HG02798 (cell line): ENCODE results near the gene IGF2R.

Experiments used
- ATAC-seq: cut with Tn5 transposase; IDR thresholded peaks from one replicate; pipeline ENCODE4 v1.9.1; 2021; ENCODE audit warnings: mild to moderate bottlenecking; ENCODE audit not compliant: unreplicated experiment, poor library complexity

IGF2R gene

DNA sequence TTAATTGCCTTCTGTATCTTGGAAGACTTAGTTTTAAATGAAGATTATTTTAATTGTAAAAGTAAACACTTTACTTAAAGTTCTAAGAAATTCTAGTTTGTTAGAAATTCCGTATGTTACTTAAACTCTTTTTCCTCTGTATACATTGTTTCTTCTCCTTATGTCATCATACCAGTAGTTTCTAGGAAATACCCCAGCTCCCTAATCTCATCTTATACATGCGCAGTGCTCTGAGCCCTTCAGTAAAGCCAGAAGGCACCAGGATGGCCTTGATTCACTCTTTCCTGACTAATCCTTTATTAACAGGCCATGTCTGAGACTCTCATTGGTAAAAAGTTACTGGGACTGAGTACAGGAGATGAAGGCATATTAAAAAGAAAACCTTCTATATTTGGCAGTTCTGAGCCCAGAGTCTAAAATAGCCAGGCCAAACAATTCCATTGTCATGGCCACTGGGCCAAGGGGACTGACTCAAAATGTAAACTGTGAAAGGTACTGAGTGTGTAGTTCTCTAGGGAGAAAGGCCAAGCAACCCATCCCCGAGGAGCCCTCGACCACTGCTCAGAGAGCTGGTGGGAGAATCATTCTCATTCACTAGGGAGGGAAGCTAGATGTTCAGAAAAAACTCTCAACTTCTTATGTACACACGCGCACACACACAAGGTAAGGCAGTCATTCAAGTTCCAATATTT, 177.7 kb downstream of the IGF2R start:
- ATAC-seq, result no peak

DNA sequence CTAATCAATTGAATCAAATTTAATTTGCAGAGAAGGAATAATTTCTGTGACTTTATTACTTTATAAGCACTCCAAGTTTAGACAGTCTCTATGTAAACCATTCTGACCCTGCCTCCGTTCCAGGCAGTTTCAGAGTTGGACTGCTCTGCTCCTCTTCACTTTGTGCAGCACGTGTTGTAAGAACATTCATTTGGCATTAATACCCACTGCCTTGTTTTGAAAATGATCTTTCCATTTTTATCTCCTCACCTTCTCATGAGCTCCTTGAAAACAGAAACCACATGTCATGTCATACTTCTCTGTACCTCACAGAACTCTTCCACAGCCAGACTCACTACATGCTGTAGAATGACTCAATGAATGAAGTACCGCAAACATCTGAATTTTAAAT, 178.3 kb downstream of the IGF2R start:
- no peak for ATAC-seq

DNA sequence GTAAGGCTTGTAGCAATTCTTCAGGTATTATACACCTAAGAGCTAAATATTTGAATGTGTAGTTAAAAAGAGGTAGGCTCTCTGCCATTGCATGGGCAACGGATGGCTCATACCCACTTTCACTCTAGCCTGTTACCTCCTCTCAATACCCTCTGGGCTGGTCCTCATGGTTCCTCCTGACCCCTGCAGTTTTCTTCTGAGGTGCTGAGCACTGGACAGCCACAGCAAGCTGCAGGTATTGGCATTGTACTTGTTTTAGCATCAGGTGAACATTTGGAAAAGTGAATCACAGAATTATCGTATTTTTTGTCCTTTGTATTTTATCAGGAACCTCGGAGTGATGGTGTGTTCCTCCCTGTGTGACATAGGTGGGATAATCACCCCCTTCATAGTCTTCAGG, 185.6 kb downstream of the IGF2R start:
- ATAC-seq, result no peak

DNA sequence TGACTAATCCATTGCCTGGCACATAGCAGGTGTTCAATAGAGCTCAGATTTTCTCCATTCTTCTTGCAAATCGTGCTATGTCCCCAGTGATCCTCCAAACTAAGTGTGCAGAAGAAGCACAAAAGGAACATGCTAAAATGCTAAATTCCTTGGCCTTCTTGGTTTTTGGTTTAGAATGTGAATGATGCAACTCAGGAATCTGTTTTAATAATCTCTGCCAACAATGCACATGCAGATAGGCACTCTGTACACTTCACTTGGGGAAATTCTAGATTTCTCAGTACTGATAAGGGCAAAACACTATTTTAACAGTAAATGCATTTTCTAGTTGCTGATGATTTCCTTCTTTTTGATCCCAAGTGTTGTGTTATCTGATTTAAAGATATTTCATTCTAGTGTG, 188.0 kb downstream of the IGF2R start:
- no peak for ATAC-seq

DNA sequence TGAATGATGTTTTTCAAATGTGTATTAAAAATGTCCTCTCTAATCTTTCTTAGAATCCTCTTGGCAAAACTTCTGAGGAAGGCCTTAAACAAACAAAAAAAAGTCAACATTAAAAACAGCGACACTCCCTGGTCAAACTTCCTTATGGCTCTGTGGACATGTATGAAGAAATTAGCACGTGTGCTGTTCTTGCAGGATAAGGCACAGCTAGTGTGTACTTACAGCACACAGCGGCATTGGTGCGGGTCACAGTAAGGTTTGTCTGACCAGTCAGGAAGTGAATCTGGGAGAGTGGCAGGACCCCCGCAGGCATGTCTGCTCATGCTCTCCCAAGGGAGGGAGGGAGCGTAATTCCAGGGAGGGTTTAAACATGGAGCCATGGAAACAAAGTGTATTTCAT, 191.6 kb downstream of the IGF2R start:
- ATAC-seq, result no peak
